HepG2 (cell line): ENCODE measurements around the gene LRBA. TPM values are rescaled to one million over a fixed set of nuclear protein-coding genes. Genes with fewer than 3 reads are reported as not detected.

ENCODE experiments used
- ATAC-seq: fragments of 200-7000 bp; cut with Tn5 transposase; 3 replicates; pipeline ENCODE4 v1.9.1; 2020; ENCODE audit warnings: mild to moderate bottlenecking, moderate library complexity
- BruUV-seq: library from RNA; stranded (reverse); fragments of 400-500 nt; replicated peaks from 2 replicates; lab custom pipeline; 2021; lab: Mats Ljungman, UMichigan
- CTCF ChIA-PET: fragments of 300-600 bp; formaldehyde crosslinking; extraction: SDS; loops from one replicate; lab custom pipeline; 2021; ENCODE audit warnings: low total read pairs, inconsistent platforms, low intra/inter-chr PET ratio; lab: Yijun Ruan, JAX
- POLR2A ChIA-PET: fragments of 350-600 bp; sonication (Branson Sonifier 250); formaldehyde crosslinking; loops from one replicate; lab custom pipeline; 2020; ENCODE audit warnings: antibody characterized with exemption, inconsistent platforms; lab: Yijun Ruan, JAX
- DNase-seq: peaks from one replicate; pipeline ENCODE4 v3.0.0-alpha.2; 2015; ENCODE audit warnings: low spot score
- FAIRE-seq: peaks from 3 replicates; lab custom pipeline; 2011; peaks lifted over from hg19 to GRCh38; lab: Jason Lieb, UNC
- H2AFZ ChIP-seq: one replicate; pipeline ENCODE4 v1.6.1; 2011; ENCODE audit warnings: low read length, inconsistent platforms
- H3K27ac ChIP-seq: fragments of 300-600 bp; 3 replicates; pipeline ENCODE4 v1.8.0; 2011; ENCODE audit warnings: mixed run types, mild to moderate bottlenecking, mixed read lengths, low read length, inconsistent platforms; ENCODE audit not compliant: insufficient read depth; ENCODE audit errors: extremely low read length
- H3K27me3 ChIP-seq, 2 experiments: fragments of 200-600 bp in 1 of 2; 2 replicates in 1 of 2; 3 replicates in 1 of 2; pipeline versions ENCODE4 v1.6.0 to v1.8.0; 2011; ENCODE audit warnings: low read length in 2 of 2, mild to moderate bottlenecking in 2 of 2, moderate library complexity in 2 of 2, inconsistent platforms in 1 of 2; ENCODE audit not compliant: insufficient read depth in 2 of 2, control insufficient read depth in 1 of 2
- H3K36me3 ChIP-seq, 2 experiments: fragments of 200-600 bp in 1 of 2; replicated peaks in 1 of 2; 2 replicates in 1 of 2; 3 replicates in 1 of 2; pipeline versions ENCODE4 v1.5.1 to v1.8.0; 2011; ENCODE audit warnings: low read length in 2 of 2, inconsistent platforms in 1 of 2; ENCODE audit not compliant: insufficient read depth in 2 of 2, control insufficient read depth in 1 of 2
- H3K4me1 ChIP-seq: 2 replicates; pipeline ENCODE4 v1.5.1; 2012; ENCODE audit warnings: low read length, inconsistent platforms; ENCODE audit not compliant: insufficient read depth
- H3K4me2 ChIP-seq: 2 replicates; pipeline ENCODE4 v1.6.0; 2011; ENCODE audit warnings: low read depth, low read length, inconsistent platforms
- H3K4me3 ChIP-seq, 3 experiments: fragments of 200-600 bp in 1 of 3; sonication (generic), shearing (Covaris generic) in 1 of 3; replicated peaks in 1 of 3; 2 replicates each; pipeline ENCODE4 v1.5.1; 2011 to 2016; ENCODE audit warnings: low read length in 3 of 3, inconsistent platforms in 2 of 3, low read depth in 2 of 3, mild to moderate bottlenecking in 2 of 3, control low read depth in 1 of 3, mixed read lengths in 1 of 3; ENCODE audit not compliant: insufficient read depth in 1 of 3
- H3K79me2 ChIP-seq: one replicate; pipeline ENCODE4 v1.6.1; 2011; ENCODE audit warnings: low read length, inconsistent platforms; ENCODE audit not compliant: insufficient read depth
- H3K9ac ChIP-seq: 2 replicates; pipeline ENCODE4 v1.6.0; 2011; ENCODE audit warnings: mild to moderate bottlenecking, low read depth, low read length, inconsistent platforms; ENCODE audit not compliant: insufficient read depth
- H3K9me3 ChIP-seq: 2 replicates; pipeline ENCODE4 v1.5.1; 2012; ENCODE audit warnings: mild to moderate bottlenecking, low read length
- H4K20me1 ChIP-seq: 2 replicates; pipeline ENCODE4 v1.6.0; 2011; ENCODE audit warnings: inconsistent platforms, mild to moderate bottlenecking, low read length, moderate library complexity; ENCODE audit not compliant: insufficient read depth
- AHR ChIP-seq: IDR thresholded peaks from 2 replicates; pipeline ENCODE4 v1.6.1; 2018; ENCODE audit warnings: missing genetic modification reagents, missing compliant biosample characterization
- E2F5 ChIP-seq: sonication (generic); formaldehyde crosslinking; conservative IDR thresholded peaks from 2 replicates; pipeline ENCODE4 v1.4.0; 2020; ENCODE audit warnings: missing genetic modification reagents
- ZBTB43 ChIP-seq: sonication (generic); formaldehyde crosslinking; conservative IDR thresholded peaks from 2 replicates; pipeline ENCODE4 v1.4.0; 2020; ENCODE audit warnings: missing genetic modification reagents
- ZFYVE20 ChIP-seq: sonication (generic); formaldehyde crosslinking; IDR thresholded peaks from 2 replicates; pipeline ENCODE4 v1.8.0; 2023; ENCODE audit warnings: low read depth, mild to moderate bottlenecking, moderate library complexity, missing genetic modification reagents, borderline replicate concordance
- ZNF644 ChIP-seq: IDR thresholded peaks from 2 replicates; pipeline ENCODE4 v1.6.1; 2016; ENCODE audit warnings: low read depth
- WGBS: methylation state at CpG from one replicate; pipeline ENCODE4 v1.1.6; 2017; ENCODE audit warnings: low lambda C conversion rate; 5-methylcytosine and 5-hydroxymethylcytosine counted together
- in situ Hi-C: cut with HindIII; loops from 2 replicates; pipeline ENCODE4 v1.10.0; 2017; ENCODE audit warnings: low pct_unique_long_range_greater_than_20kb; ENCODE audit not compliant: extremely low pct_ligation_motif_present
- intact Hi-C: fragments of 100-400 bp; cut with micrococcal nuclease; formaldehyde crosslinking; loops from one replicate; pipeline ENCODE4 v1.10.0; 2022; ENCODE audit not compliant: unreplicated experiment
- polyA plus RNA-seq, 8 experiments: library from polyadenylated mRNA; depleted of rRNA in 3 of 8; stranded (reverse) in 7 of 8; unstranded in 1 of 8; fragments of >200 nt; fragmentation: Illumina TruSeq in 4 of 8; extraction: Trizol in 4 of 8; gene quantifications; 2 replicates each; pipeline versions ENCODE4 v1.2.1 to v1.2.3, GENCODE V29; 2011 to 2016; ENCODE audit warnings: low read depth in 4 of 8, missing spikeins in 1 of 8, mixed read lengths in 1 of 8; ENCODE audit not compliant: insufficient read depth in 1 of 8
- total RNA-seq, 5 experiments: library from RNA; depleted of rRNA; stranded (reverse); fragments of >200 nt; fragmentation: Illumina TruSeq; extraction: Trizol; gene quantifications; 2 replicates each; pipeline ENCODE4 v1.2.3, GENCODE V29; 2016; ENCODE audit warnings: low read depth in 1 of 5

Gene LRBA
- total and polyA plus RNA-seq, 2 of the 13 experiments (the other 11 are each of a cell fraction or from before 2014, with no cell fraction given), result 21.0 to 37.2 TPM

- no peak overlapping the region for H3K9ac ChIP-seq
- 41% methylated on average over 2 of the region's 2 CpGs for WGBS
- no peaks in the 10 kb centered on the region for H4K20me1 ChIP-seq
- DNase-seq (no peak), FAIRE-seq (no peak), ATAC-seq (no peak)
- ChIA-PET POLR2A (no interaction called here), CTCF (interaction anchor here (1.5 to 1.9 kb wide), 2 partner anchors 330 to 623 kb away, joined by 3 to 4 read pairs; no protein-coding TSS in a partner anchor)
- TF ChIP-seq ZBTB43 (CRISPR knock-in tag) (no peak), E2F5 (CRISPR knock-in tag) (no peak), AHR (CRISPR knock-in tag) (no peak), ZFYVE20 (CRISPR knock-in tag) (no peak), ZNF644 (CRISPR knock-in tag) (no peak)
- no peaks in the 10 kb centered on the region for H3K27me3 ChIP-seq
- no peak overlapping the region for H3K4me3 ChIP-seq
- no peaks in the 10 kb centered on the region for H3K36me3 ChIP-seq
- H3K4me2 ChIP-seq, result no peak overlapping the region
- no peak overlapping the region for H2AFZ ChIP-seq
- H3K27ac ChIP-seq, result no peak overlapping the region
- H3K9me3 ChIP-seq, result no peaks in the 10 kb centered on the region
- BruUV-seq, result no TSS peak
- peaks cover 10% of the 10 kb centered on the region for H3K4me1 ChIP-seq
- intact Hi-C loops (loop anchor here (2.0 to 5.0 kb wide), 2 partner anchors 247 to 263 kb away; no protein-coding TSS in a partner anchor), in situ Hi-C loops (no loop called here)
- H3K79me2 ChIP-seq, result no peaks in the 10 kb centered on the region
Measured at GRCh38 chr4:150243932-150244331, 771.2 kb downstream of the LRBA start.
